RPMI8226 (cell line): ENCODE data around the gene MALRD1.

Source experiments
- DNase-seq: peaks from one replicate; pipeline ENCODE4 v3.0.0-alpha.2; 2015

MALRD1 gene

GRCh38 chr10:19408924-19409323, 360.3 kb downstream of the MALRD1 start:
- no peak for DNase-seq

DNA sequence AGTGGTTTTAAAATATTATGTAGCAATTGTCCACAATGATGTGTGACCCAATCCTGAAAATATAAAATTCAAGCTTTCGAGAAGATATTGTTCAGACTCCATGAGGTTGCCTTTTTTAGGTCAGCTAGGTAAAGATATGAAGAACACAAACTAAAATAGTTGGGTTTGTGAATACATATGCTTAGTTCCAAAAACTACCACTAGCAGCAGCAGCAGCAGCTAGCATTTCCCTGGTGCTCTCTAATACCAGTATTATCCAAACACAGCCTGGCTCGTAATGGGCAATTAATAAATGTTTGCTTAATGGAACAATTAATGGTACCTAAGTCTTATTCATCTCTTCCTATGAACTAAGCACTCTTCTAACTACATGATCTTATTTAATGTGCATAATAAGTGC, 362.5 kb downstream of the MALRD1 start:
- no peak for DNase-seq

- no peak for DNase-seq
Measured at GRCh38 chr10:19412531-19412930, 363.9 kb downstream of the MALRD1 start.

DNA sequence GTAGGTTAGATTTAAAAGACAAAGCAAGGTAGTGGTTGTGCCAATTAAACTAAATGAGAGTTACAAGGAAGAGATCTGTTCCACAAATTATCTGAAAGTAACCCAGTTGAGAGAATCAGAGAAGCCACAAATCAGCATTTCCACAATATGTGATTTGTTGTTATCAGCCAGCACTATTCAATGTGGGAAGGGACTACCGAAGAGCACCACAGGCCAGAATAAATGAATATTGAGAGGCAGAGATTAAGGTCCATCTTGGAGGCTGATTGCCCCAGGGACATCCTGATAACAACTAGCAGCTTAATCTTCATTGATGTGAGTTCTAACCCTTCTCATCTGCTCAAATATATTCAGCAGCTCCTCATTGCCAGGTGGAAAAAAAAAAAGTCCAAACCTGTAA, 367.6 kb downstream of the MALRD1 start:
- no peak for DNase-seq

- no peak for DNase-seq
Measured at GRCh38 chr10:19417740-19418139, 369.1 kb downstream of the MALRD1 start.

DNA sequence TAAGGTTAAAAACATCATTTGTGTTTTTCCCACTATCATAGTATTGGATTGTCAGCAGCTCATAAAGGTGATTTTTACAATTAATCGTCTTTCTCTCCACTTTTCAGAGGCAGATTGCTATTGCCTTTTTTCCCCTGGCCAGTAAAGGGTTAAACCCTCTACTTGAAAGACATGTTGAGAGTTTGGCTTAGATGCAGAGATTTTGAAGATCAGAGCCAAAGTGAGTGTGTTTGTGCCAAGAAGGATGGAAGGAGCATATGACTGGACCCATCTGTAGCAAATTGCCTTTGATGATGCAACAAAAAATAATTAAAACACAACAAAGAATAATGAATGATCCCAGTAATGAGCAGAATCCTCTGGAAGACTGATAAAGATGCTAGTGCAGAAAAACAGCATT, 373.1 kb downstream of the MALRD1 start:
- no peak for DNase-seq

DNA sequence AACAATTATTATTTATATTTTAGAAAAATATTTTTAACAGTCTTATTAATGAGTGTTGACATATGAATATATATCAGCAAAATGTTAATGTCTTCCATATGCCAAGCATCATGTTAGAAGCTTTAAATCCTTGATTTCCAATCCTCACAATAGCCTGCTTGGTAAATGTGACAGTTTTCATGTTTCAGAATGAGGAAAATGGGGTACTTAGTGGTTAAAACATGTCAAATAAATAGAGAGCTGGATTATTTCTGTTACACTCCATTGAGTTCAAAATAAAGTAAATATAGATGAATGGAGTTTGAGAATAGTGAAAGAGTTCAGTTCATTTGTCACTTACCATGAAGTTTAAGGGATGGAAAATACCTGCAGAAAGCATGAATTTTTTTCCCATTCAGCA, 377.4 kb downstream of the MALRD1 start:
- no peak for DNase-seq

GRCh38 chr10:19431622-19432351, 383.2 kb downstream of the MALRD1 start:
- DNase-seq, result no peak

DNA sequence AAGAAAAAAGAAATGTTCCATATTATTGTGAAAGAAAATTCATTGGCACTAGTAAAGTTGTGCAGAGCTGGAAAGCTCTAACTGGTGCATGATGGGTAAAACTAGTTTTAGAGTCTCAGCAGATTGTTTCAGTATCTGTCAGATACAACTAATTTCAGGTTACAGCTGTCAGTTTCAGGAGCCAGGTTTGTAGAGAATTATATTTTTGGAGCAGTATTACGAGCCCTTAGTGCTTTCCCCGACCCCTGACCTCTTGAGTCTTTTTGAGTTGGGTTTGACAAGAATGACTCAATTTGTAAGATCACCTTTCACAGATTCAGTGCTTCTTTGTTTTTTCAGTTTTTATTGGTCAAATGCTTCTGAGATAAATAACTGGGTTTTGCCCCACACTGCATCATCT, 401.3 kb downstream of the MALRD1 start:
- no peak for DNase-seq

DNA sequence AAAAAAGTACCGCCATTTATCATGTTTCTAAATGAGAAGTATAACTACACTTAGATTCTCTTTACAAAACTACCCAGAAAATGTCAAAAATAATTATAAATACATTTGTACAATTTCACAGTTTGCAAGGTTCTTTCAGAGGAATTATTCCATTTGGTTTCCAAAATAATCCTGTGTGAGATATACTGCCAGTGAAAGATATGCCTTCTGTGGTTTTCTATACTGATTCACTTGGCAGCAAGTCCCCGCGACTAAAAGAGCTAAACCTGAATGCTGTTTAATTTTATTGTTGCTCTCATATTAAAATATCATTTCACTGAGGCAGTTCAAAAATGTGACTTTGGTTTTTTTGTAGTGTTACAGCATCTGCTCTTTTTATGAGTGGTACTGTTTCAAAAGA, 402.8 kb downstream of the MALRD1 start:
- DNase-seq, result no peak

DNA sequence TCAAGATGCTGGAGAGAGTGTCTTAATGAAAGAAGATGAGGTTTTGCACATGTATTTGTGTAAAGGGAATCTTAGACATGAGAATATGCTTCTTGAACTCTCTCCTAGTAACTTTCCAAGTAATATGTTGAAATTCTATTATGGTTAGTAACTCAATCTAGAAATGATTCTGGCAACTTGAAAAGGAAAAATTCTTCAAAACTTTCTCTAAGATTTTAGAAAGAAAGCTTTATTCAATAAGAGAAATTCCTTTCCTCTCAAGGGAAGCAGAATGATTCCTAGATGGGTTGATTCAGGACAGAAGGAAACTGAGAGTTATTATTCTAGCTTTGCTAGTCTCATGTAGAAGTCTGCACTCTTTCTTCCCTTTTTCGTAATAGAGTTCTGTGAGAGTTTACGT, 403.3 kb downstream of the MALRD1 start:
- no peak for DNase-seq

DNA sequence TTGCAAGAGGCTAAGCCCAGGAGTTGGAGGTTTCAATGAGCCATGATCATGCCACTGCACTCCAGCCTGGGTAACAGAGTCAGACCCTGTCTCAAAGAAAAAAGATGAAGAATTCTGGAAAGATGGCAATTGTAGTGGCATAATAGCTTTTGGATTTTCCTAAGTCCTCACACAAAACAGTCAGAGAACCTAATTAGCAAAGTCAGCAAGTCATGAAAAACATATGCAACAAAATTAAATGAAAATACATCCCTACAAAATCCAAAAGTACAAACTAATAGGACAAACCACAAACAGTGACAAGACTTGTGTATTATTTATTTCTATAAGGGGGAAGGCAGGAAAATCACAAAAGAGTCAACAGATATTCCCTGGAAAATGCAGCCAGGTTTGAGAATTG, 405.4 kb downstream of the MALRD1 start:
- no peak for DNase-seq

- no peak for DNase-seq
Measured at GRCh38 chr10:19461588-19461987, 413.0 kb downstream of the MALRD1 start.

DNA sequence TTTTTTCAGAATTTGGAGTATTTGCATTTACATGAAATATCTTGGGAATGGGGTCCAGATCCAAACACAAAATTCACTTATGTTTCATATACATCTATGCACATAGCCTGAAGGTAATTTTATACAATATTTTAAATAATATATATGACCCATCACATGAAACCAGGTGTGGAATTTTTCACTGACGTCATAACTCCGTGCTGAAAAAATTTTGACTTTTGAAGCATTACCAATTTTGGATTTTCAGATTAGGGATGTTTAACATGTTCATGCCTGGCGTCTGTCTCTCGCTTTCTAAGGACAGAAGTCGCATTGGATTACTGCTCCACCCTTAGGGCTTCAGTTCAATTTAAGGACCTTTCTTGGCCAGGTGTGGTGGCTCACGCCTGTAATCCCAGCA, 418.1 kb downstream of the MALRD1 start:
- no peak for DNase-seq

DNA sequence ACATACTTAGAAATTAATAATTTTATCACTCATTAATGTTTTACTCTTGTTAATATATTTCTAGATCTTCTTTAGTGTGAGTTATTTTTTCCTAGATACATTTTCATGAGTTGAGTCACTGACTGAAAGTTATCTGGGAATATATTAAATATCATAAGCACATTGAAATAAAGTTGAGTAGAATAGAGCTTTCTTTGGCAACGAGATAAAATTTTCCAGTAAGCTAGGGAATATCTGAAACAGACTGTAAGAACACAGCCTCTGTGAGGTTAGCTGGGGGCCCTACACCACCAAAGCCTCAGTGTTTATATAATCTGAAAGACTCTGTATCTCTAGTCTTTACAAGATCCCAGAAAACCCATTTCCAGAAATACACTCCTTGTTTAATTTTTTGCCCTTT, 419.8 kb downstream of the MALRD1 start:
- no peak for DNase-seq

- no peak for DNase-seq
Measured at GRCh38 chr10:19469521-19469920, 420.9 kb downstream of the MALRD1 start.

- no peak for DNase-seq
Measured at GRCh38 chr10:19479854-19480253, 431.3 kb downstream of the MALRD1 start.

GRCh38 chr10:19480353-19480752, 431.8 kb downstream of the MALRD1 start:
- DNase-seq, result no peak

DNA sequence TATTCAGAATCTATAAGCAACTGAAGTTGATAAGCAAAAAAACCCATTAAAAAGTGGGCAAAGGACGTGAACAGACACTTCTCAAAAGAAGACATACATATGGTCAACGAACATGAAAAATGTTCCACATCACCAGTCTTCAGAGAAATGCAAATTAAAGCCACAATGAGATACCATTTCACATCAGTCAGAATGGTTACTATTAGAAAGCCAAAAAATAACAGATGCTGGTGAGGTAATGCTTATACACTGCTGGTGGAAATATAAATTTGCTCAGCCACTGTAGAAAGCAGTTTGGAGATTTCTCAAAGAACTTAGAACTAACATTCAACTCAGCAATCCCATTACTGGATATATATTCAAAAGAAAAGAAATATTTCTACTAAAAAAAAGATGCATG, 434.8 kb downstream of the MALRD1 start:
- DNase-seq, result no peak

DNA sequence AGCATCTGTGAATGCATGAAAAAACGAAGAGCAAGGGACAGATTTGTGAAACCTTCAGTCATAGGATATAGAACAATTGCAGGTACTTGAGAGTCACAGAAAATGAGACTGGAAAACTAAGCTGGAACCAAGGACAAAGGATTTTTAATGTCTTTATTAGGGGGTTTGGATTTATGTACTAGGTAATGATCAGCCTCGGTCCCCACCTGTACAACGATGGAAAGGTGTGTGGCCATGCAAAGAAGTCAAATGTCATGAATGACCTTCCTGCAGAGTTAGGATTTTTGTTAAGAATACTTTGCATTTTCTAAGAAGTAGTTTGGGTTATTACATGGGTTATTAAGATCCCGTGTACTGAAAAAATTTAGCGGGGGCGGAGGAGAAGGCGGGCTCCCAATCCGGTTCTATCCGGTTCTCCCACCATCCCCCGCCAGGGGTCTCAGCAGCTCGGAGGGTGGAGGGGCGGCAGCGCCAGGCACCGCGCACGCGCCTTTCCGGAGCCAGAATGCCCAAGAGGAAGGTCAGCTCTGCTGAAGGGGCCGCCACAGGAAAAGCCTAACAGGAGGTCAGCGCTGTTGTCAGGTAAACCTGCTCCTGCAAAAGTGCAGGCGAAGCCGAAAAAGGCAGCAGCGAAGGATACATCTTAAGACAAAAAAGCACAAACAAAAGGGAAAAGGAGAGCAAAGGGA, 440.1 kb downstream of the MALRD1 start:
- DNase-seq, result no peak

GRCh38 chr10:19491166-19491565, 442.6 kb downstream of the MALRD1 start:
- no peak for DNase-seq

DNA sequence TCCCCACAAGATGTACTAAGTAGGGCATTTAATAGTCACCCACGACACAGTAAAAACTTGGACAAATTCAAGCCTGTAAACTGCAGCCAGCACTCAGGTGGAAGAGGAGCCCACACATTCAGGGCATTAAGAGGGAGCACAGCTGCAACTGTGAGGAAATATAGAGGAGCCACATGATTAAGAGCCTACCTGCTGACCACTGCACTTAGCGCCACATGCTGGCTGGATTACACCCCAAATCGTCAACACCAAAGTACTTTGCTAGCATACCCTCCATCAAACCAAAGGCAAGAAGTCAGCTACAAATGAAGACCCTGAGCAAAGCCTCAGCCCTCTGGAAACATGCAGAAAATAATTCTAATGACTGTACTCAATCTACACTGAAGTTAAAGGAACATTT, 445.3 kb downstream of the MALRD1 start:
- no peak for DNase-seq

DNA sequence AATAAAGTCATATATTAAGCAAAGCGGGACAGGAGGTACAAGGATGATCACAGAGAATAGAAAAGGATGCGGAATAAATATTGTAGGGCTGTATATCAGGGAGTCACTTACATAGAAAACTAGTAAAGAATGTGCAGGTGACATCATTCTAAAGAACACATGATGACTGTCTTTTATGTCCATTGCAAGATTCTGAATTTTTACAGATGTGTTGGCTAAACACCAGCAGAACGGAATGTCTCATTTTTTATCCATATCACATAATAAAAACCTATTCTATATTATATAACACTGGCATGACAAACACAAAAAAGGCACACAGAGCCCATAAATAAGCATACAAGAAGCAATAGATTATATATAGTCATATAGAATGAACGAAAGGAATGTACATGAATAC, 448.4 kb downstream of the MALRD1 start:
- no peak for DNase-seq

- no peak for DNase-seq
Measured at GRCh38 chr10:19498393-19499290, 450.0 kb downstream of the MALRD1 start.
